Measurements from ENCODE around the gene SUSD3.

The SUSD3 gene

DNA sequence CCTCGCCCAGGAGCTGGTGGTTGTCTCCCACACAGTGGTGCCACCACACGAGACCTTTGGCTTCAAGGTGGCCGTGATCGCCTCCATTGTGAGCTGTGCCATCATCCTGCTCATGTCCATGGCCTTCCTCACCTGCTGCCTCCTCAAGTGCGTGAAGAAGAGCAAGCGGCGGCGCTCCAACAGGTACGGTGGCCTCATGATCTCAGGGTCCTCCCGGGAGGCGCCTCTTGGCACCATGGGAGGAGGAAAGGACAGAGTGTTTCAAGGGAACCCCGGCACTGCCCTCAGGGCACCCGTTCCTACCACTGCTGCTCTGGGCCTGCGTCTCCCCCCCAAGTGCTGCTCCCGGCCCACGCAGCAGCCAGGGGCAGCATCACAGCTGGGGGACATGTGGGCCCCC lies 19.3 kb downstream of the SUSD3 start:
- no peak for DNase-seq

DNA sequence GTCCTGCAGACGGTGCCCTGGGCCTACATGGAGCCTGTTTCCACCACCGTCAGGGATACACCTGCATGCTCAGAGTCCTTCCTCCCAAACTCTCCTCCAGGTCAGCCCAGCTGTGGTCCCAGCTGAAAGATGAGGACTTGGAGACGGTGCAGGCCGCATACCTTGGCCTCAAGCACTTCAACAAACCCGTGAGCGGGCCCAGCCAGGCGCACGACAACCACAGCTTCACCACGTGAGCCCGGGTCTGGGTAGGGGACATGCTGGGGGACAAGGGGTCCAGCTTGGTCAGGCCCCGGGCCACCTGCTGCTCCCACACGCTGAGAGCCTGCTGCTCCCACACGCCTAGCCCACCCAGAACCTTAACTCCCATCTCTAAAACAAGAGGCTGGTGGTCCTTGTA lies 20.9 kb downstream of the SUSD3 start:
- DNase-seq: no peak

- DNase-seq: no peak
These were observed 21.9 kb downstream of the SUSD3 start for GRCh38 chr9:93080406-93080805.

DNA sequence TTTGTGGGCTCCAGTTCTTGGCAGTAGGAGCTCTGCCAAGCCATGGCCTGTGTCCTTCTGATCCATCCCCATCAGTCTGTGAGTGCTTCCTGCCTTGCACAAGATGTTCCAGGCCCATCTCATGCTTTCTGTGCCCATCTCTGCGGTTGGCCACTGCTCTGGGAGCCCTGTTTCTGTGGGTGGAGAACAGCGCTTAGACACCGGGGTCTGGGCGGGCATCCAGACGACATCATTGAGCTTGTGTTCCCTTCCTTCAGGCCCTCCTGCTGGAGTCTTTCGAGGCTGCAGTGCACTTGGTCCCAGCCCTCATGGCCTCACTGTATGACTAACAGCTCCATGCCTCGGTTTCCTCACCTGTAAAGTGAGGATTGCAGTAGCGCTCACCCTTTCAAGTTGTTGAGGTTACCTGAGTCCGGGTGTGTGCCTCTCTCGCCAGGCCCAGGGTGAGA lies 22.6 kb downstream of the SUSD3 start:
- no peak for DNase-seq

GRCh38 chr9:93081931-93082330 lies 23.4 kb downstream of the SUSD3 start:
- no peak for DNase-seq

GRCh38 chr9:93082841-93083411 lies 24.4 kb downstream of the SUSD3 start:
- no peak for DNase-seq

GRCh38 chr9:93083592-93084470 lies 25.3 kb downstream of the SUSD3 start:
- DNase-seq: no peak

DNA sequence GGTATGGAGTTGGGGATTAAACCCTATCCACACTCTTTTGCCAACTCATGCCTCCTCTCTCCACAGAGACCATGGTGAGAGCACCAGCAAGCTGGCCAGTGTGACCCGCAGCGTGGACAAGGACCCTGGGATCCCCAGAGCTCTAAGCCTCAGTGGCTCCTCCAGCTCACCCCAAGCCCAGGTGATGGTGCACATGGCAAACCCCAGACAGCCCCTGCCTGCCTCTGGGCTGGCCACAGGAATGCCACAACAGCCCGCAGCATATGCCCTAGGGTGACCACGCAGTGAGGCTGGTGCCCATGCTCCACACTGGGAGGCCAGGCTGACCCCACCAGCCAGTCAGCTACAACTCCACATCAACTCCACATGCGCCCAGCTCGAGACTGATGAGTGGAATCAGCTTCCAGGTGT lies 26.0 kb downstream of the SUSD3 start:
- DNase-seq: no peak

GRCh38 chr9:93085676-93086075 lies 27.2 kb downstream of the SUSD3 start:
- DNase-seq: no peak

- DNase-seq: no peak
These were observed 28.1 kb downstream of the SUSD3 start for GRCh38 chr9:93086447-93087224.

- no peak for DNase-seq
These were observed 29.6 kb downstream of the SUSD3 start for GRCh38 chr9:93087971-93088655.

GRCh38 chr9:93088656-93089015 lies 30.1 kb downstream of the SUSD3 start:
- no peak for DNase-seq

- DNase-seq: no peak
These were observed 30.5 kb downstream of the SUSD3 start for GRCh38 chr9:93089024-93089423.

DNA sequence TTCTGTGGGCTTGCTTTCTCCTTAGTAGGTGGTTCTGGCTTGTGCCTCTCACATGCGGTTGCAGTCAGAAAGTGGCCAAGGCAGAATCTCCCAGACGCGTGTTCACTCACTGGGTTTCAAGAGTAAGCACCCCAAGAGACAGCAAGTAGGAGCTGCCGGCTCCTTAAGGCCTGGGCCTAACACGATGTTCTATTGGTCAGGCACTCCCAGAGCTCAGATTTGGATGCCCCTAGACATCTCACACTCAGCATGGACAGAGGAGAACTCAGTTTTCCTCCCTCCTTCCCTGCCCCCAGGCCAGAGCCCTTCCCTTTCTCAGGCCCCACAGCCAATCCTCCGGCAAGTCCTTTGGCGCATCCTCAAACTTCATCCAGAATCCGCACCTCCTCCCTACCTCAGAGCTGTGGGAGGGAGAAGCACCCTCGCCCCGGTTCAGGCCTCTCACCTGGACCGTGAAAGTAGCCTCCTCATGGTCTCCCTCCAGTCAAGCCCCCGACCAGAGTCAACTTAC lies 31.0 kb downstream of the SUSD3 start:
- DNase-seq: no peak

DNA sequence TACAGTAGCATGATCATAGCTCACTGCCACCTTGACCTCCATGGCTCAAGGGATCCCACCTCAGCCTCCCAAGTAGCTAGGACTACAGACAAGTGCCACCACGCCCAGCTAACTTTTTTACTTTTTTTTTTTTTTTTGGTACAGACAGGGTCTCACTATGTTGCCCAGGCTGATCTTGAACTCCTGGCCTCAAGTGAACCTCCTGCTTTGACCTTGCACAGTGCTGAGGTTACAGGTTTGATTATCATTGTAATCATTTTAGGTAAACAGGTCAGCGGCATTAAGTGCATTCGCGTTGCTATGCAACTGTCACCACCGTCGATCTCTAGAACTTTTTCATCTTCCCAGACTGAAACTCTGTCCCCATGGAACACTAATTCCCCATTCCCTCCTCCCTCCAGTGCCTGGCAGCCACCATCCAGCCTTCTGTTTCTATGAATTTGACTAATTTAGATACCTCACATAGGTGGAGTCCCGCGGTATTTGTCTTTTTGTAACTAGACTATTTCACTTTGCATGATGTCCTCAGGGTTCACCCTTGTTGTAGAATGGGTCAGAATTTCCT lies 31.7 kb downstream of the SUSD3 start:
- DNase-seq: no peak

GRCh38 chr9:93091056-93091452 lies 32.6 kb downstream of the SUSD3 start:
- no peak for DNase-seq

GRCh38 chr9:93091453-93092081 lies 33.1 kb downstream of the SUSD3 start:
- DNase-seq: no peak

DNA sequence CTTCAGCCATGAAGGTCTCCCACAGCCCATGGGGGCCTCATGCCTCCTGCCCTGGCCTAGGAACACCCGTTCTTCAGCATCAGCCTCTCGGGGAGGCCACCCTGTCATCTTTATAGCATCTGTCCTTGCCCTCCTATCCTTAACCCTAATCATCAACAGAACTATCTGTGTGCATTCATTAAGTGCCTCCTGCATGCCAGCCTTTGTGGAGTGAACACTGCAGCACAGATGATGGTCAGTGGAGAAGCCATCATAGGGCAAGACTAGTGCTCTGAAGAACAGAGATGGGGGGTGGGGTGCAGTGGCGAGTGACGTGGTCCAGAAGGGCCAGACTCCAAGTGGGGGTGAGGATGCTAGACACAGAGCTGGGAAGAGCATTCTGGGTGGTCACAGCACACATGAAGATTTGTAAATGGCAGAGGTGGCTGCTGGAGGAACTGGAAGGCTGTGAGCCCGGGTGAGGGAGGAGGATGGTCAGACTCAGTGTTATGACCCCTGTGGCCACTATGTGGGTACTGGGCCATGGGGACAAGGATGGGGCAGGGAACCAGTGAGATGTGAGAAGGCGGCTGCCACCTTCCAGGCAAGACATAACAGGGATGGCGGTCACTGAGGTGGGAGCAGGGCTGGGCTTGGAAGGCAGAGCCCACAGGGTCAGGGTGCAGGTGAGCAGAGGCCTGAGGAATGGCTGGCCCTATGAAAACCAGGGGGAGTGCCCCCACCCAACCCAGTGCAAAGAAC lies 33.9 kb downstream of the SUSD3 start:
- no peak for DNase-seq

- DNase-seq: no peak
These were observed 34.8 kb downstream of the SUSD3 start for GRCh38 chr9:93093127-93093876.

GRCh38 chr9:93093877-93094657 lies 35.6 kb downstream of the SUSD3 start:
- DNase-seq: no peak
